HT1080 (cell line): ENCODE data around the gene AFF1. TPM values are rescaled to one million over a fixed set of nuclear protein-coding genes. Genes with fewer than 3 reads are reported as not detected.

Source experiments
- DNase-seq: peaks from one replicate; pipeline ENCODE4 v3.0.0-alpha.2; 2015; ENCODE audit warnings: low read depth
- total RNA-seq: library from RNA; depleted of rRNA; stranded (reverse); fragments of >200 nt; shearing (Covaris generic); gene quantifications from 2 replicates; pipeline ENCODE4 v1.2.3, GENCODE V29; 2014

Gene AFF1
- total RNA-seq, 1 experiment from 2014 or later, result 13.5 TPM

GRCh38 chr4:86950831-86951525, 16.2 kb downstream of the AFF1 start:
- no peak for DNase-seq

GRCh38 chr4:86955888-86956451, 21.2 kb downstream of the AFF1 start:
- DNase-seq, result no peak

- no peak for DNase-seq
Measured at GRCh38 chr4:86957215-86957614, 22.4 kb downstream of the AFF1 start.

GRCh38 chr4:86959588-86960500, 25.0 kb downstream of the AFF1 start:
- no peak for DNase-seq

- no peak for DNase-seq
Measured at GRCh38 chr4:86960557-86960961, 25.7 kb downstream of the AFF1 start.

- no peak for DNase-seq
Measured at GRCh38 chr4:86961116-86961515, 26.3 kb downstream of the AFF1 start.

GRCh38 chr4:86961605-86962295, 26.9 kb downstream of the AFF1 start:
- no peak for DNase-seq

- DNase-seq, result peak; percentile 80
Measured at GRCh38 chr4:86963697-86964096, 28.9 kb downstream of the AFF1 start.

- no peak for DNase-seq
Measured at GRCh38 chr4:86965019-86965976, 30.5 kb downstream of the AFF1 start.

- no peak for DNase-seq
Measured at GRCh38 chr4:86967073-86967472, 32.3 kb downstream of the AFF1 start.

- DNase-seq, result no peak
Measured at GRCh38 chr4:86967798-86968197, 33.0 kb downstream of the AFF1 start.

GRCh38 chr4:86968547-86968946, 33.7 kb downstream of the AFF1 start:
- DNase-seq, result no peak

- no peak for DNase-seq
Measured at GRCh38 chr4:86970447-86971354, 35.9 kb downstream of the AFF1 start.

- DNase-seq, result no peak
Measured at GRCh38 chr4:86971355-86971683, 36.5 kb downstream of the AFF1 start.

GRCh38 chr4:86972997-86973396, 38.2 kb downstream of the AFF1 start:
- no peak for DNase-seq

- no peak for DNase-seq
Measured at GRCh38 chr4:86973668-86974067, 38.9 kb downstream of the AFF1 start.

GRCh38 chr4:86974551-86974994, 39.8 kb downstream of the AFF1 start:
- DNase-seq, result peak; percentile 5

GRCh38 chr4:86975927-86976326, 41.1 kb downstream of the AFF1 start:
- no peak for DNase-seq

- DNase-seq, result no peak
Measured at GRCh38 chr4:86976801-86977485, 42.1 kb downstream of the AFF1 start.
